AG04449 (cell line): ENCODE measurements around the gene GBX2.
A peak's percentile ranks its signal among the peaks of the same experiment; 100 is the strongest.

ENCODE experiments used
- CTCF ChIA-PET: fragments of 350-600 bp; formaldehyde crosslinking; extraction: SDS; loops from one replicate; lab custom pipeline; 2021; ENCODE audit warnings: antibody characterized with exemption; lab: Yijun Ruan, JAX
- POLR2A ChIA-PET: fragments of 400-600, 350-600 bp; formaldehyde crosslinking; extraction: SDS; loops from one replicate; lab custom pipeline; 2020; ENCODE audit warnings: antibody characterized with exemption, inconsistent platforms; lab: Yijun Ruan, JAX
- DNase-seq: peaks from one replicate; pipeline ENCODE4 v3.0.0-alpha.2; 2010; ENCODE audit warnings: low read depth, low spot score
- H3K4me3 ChIP-seq: 2 replicates; pipeline ENCODE4 v1.5.1; 2011; ENCODE audit warnings: low read depth, mild to moderate bottlenecking, control low read depth, low read length
- TF ChIP-seq, protein P1 (sequence below): IDR thresholded peaks from one replicate; pipeline ENCODE4 v1.5.1; 2011; ENCODE audit warnings: mild to moderate bottlenecking, moderate library complexity, low read length, control low read depth, inconsistent platforms; ENCODE audit not compliant: insufficient read depth; ENCODE audit errors: missing control alignments

The GBX2 gene

DNA sequence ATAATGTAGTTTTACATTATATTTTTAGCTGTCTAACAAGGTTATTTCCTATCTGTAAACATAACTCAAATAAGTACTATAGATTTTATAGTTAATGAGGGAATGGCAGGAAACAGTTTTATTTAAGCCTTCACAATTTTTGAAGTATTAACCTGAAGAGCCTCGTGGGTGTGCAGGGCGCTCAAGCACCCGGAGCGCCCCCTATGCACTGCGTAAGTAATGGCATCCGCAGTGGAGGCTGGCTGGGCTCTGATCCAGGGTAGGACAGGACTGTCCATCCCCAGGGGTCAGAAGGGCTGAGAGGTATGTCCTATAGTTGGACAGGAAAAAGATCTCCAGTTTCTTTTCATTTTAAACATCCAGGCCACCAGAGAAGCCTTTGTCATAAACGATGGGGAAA is 8.2 kb upstream of the GBX2 start:
- TF ChIP-seq, protein P1, sequence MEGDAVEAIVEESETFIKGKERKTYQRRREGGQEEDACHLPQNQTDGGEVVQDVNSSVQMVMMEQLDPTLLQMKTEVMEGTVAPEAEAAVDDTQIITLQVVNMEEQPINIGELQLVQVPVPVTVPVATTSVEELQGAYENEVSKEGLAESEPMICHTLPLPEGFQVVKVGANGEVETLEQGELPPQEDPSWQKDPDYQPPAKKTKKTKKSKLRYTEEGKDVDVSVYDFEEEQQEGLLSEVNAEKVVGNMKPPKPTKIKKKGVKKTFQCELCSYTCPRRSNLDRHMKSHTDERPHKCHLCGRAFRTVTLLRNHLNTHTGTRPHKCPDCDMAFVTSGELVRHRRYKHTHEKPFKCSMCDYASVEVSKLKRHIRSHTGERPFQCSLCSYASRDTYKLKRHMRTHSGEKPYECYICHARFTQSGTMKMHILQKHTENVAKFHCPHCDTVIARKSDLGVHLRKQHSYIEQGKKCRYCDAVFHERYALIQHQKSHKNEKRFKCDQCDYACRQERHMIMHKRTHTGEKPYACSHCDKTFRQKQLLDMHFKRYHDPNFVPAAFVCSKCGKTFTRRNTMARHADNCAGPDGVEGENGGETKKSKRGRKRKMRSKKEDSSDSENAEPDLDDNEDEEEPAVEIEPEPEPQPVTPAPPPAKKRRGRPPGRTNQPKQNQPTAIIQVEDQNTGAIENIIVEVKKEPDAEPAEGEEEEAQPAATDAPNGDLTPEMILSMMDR = peak; percentile 52
- ChIA-PET POLR2A (no interaction called here), CTCF (interaction anchor here (0.7 to 12.0 kb wide), 12 partner anchors 9 to 417 kb away, joined by 3 to 429 read pairs (median 10); partner anchors contain the start of gene GBX2)
- DNase-seq = no peak
- no peak overlapping the region for H3K4me3 ChIP-seq

DNA sequence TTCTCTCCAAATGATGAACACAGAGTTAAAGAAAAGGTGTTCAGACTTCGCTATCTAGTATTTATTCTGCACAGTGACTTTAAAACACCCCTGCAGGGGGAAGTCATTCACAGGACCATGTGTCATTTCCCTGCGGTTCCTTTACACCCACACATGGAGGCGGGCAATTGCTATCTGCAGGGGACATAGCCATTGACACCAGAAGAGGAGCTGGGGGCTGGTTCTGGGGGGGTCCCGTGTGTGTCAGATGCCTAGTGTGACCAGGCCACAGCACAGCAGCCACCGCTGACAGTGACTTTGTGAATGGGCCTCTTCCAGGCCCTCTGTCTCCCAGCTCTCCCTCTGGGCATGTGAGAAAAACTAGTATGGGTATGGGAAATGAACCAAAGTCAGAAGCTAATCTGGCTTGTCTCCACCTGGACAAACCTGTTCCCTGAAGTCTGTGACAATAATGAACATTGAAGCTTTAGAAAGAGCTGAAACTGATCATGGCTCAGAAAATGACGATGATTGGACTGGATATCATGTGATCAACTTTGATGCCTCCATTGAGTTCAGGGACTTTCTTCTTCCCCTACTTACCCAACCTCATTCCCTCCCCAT is 7.5 kb upstream of the GBX2 start:
- CTCF ChIA-PET = interaction anchor here (0.7 to 12.0 kb wide), 10 partner anchors 9 to 416 kb away, joined by 3 to 429 read pairs (median 8); partner anchors contain the start of gene GBX2
- no peak overlapping the region for H3K4me3 ChIP-seq
- TF ChIP-seq, protein P1 = no peak
- DNase-seq = no peak
- POLR2A ChIA-PET = no interaction called here

DNA sequence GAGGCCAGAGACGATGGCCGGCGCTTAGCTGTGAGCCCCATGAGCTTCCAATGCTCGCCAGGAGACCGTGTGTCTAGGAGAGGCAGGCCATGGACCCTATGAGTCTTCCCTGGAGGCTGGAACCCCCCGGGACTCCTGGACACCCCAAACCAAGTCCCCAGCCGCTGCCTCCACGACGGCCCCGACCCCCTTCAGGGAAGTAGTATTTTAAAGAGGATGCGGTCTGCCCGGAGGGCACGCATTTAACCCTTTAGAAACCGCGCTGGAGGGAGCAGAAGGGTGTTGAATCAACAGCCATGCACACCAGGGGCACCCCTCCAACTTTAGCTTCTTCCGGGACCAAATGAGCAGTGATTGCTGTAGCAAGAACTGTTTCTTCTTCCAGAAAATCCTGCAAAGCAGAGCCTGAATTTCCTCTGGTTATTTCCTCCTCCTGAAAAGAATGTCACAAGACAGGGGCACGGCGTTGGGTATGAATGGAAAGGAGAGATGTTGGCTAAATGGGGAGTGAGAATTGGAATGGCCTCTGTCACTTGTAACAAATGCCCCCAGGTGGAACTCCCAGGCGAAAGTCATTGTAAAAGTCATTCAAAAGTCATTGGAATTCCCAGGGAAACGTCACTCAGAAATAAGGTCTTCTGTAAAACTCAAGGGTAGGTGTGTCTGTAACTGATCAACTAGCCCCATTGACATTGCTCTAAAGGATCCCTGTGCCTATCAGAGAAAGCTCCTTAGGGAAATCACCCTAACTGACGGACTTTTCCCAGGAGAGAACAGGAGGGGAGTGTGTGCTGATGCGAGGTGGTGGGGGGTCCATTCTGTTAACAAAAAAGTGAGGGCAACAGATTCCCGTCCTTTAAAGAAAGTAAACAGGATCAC is 5.8 kb upstream of the GBX2 start:
- no peak overlapping the region for H3K4me3 ChIP-seq
- TF ChIP-seq, protein P1 = no peak
- DNase-seq = no peak
- ChIA-PET POLR2A (no interaction called here), CTCF (interaction anchor here (1.1 to 12.0 kb wide), 3 partner anchors 8 to 395 kb away, joined by 5 to 429 read pairs (median 150); no protein-coding TSS in a partner anchor)

DNA sequence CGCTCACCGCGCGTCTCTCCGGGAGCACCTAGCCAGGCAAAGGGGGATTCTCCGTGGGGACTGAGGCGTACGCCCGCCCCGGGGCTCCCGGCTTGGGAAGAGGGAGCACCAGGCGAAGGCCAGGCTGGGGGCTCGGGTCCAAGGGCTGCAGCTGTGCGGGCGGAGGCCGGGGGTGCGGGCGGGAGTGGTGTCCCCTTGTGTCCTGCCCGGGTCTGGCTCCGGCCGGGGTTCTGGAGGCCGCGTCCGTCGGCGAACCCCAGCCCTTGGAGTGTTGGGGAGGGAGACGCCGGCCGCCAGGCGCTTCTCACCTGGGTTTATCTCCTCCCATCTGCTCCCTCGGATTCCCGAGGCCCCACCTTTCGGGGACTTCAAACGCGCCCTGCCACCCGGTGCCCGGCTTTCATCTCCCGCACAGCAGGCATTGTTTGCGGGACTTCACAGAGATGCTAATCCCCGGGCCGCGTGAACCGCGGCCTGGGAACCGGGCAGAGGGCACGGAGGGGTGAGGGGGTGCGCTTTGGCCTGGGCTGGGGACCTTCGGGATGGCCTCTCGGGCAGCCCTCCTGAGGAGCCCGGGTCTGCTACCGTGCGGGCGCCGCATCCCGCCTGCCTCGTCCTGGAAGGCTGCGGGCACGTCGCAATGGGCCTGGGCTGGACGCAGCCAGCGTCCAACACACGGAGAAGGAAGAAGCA is 5.0 kb upstream of the GBX2 start:
- POLR2A ChIA-PET = no interaction called here
- DNase-seq = no peak
- no peak overlapping the region for H3K4me3 ChIP-seq

DNA sequence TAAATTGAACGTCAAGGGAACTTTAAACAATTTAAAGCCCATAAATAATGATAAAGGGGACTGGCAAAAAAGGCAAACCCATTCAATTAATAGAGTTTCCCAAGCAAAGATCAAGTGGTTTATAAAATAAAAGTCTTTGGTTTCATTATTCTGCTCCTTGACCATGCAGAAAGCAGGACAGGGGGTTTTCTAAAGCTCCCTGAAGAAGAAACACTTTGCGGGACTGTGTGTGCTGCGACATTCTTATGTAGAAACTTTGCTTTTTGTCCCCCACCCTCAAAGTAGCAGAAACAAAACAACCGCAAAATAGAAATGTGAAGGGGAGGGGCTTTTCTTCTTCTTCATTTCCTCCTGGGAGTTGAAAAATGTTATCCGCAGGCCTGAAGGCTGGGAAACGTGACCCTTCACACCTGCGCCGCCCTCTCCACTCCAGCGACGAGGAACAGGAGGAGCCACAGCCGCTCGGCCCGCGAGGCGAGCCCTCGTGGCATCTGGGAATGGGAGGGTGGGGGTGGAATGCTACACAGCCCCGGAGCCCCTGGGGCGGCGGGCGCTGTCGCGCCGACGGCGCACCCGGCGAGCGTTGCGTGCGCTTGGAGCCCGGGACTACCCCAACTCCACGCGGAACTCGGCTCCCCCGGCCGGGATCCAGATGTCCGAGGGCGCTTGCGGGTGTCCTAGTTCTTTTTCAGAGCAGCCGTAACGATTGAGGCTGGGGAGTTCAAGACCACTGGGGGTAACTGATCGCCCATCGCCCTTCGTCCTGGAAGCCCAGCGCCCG is 4.3 kb upstream of the GBX2 start:
- POLR2A ChIA-PET = no interaction called here
- TF ChIP-seq, protein P1 = no peak
- CTCF ChIA-PET = interaction anchor here (1.1 to 4.9 kb wide), 2 partner anchors 8 to 393 kb away, joined by 4 to 22 read pairs; no protein-coding TSS in a partner anchor
- H3K4me3 ChIP-seq = no peak overlapping the region
- no peak for DNase-seq

More for the DNA sequence above, 5.0 kb upstream of the GBX2 start:
- CTCF ChIA-PET = interaction anchor here (1.1 to 12.0 kb wide), 3 partner anchors 8 to 394 kb away, joined by 5 to 429 read pairs (median 150); no protein-coding TSS in a partner anchor
- TF ChIP-seq, protein P1 = no peak
